ENCODE measurements around the gene UPP1. TPM values are rescaled to one million over a fixed set of nuclear protein-coding genes. Genes with fewer than 3 reads are reported as not detected.

Gene UPP1
- total and polyA plus RNA-seq, 10 of the 15 experiments (the other 5 are each of a cell fraction or from before 2014, with no cell fraction given), result 0.93 to 7.9 (median 3.8) TPM

DNA sequence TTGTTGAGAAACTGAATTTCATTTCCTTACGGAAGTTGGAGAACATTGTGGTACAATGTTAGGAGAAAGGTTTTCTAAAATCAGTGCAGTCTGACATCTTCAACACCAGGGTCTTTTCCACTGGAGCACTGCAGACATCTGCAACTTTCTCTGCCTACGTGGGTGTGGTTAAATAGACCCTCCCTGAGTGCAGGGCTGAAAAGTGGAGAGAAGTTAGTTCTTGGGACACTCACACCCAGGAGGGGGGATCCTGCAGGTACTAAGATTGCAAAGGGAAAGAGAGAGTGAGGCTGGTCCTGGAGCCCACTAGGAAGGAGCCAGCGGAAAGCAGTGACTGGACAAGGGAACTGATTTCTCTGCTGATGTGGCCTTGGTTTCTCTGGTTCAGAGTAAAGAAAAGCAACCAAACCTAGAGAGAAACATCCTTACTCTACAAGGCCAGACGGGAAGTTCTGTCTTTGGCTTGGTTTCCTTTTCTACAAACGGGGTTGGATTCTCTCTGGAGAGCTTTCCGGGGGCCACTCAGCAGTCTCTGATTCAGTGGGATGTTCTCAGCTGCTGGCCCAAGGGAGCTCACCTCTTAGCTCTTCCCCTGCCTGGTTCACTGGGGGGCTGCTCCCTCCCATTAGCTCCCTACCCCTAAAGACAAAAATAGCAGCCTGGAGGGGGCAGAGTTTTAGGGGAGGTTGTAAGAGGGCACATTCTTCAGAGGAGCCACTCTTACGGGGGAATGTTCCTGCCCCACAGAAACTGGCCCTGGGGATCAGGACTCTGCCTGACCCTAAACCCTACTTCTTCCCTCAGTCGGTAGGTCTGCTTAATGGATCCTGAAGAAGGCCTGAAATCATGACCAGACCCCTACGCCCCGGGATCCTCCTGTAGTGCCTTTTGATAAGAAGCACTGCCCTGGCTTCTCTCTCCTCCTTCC lies 2.7 kb downstream of the UPP1 start:
- H3K4me2 ChIP-seq (ENCODE audit: control insufficient read depth, insufficient read depth), result no peak overlapping the region
- TF ChIP-seq STAT1 (conservative IDR thresholded peaks at IDR 0.05) (no peak), PRDM15 (CRISPR knock-in tag; IDR thresholded peaks at IDR 0.05) (no peak), DPF2 (IDR thresholded peaks at IDR 0.05) (no peak), NR2C1 (IDR thresholded peaks at IDR 0.05) (no peak), SIN3A (IDR thresholded peaks at IDR 0.05; ENCODE audit: low read depth, low read length) (no peak), E4F1 (IDR thresholded peaks at IDR 0.05; ENCODE audit: borderline replicate concordance, partially characterized antibody) (no peak), POLR2AphosphoS5 (IDR thresholded peaks at IDR 0.05; ENCODE audit: low read length) (no peak), SRF (IDR thresholded peaks at IDR 0.05; ENCODE audit: low read depth in 2 of 2, low read length in 2 of 2) (no peak)
- TF ChIP-seq, protein P1, sequence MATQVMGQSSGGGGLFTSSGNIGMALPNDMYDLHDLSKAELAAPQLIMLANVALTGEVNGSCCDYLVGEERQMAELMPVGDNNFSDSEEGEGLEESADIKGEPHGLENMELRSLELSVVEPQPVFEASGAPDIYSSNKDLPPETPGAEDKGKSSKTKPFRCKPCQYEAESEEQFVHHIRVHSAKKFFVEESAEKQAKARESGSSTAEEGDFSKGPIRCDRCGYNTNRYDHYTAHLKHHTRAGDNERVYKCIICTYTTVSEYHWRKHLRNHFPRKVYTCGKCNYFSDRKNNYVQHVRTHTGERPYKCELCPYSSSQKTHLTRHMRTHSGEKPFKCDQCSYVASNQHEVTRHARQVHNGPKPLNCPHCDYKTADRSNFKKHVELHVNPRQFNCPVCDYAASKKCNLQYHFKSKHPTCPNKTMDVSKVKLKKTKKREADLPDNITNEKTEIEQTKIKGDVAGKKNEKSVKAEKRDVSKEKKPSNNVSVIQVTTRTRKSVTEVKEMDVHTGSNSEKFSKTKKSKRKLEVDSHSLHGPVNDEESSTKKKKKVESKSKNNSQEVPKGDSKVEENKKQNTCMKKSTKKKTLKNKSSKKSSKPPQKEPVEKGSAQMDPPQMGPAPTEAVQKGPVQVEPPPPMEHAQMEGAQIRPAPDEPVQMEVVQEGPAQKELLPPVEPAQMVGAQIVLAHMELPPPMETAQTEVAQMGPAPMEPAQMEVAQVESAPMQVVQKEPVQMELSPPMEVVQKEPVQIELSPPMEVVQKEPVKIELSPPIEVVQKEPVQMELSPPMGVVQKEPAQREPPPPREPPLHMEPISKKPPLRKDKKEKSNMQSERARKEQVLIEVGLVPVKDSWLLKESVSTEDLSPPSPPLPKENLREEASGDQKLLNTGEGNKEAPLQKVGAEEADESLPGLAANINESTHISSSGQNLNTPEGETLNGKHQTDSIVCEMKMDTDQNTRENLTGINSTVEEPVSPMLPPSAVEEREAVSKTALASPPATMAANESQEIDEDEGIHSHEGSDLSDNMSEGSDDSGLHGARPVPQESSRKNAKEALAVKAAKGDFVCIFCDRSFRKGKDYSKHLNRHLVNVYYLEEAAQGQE (IDR thresholded peaks at IDR 0.05; ENCODE audit: low read depth, low read length), result no peak

More for the DNA sequence above, 2.7 kb downstream of the UPP1 start:
- H3K4me3 ChIP-seq, result no peak overlapping the region
- no peak overlapping the region for H2AFZ ChIP-seq (ENCODE audit: control insufficient read depth, low read depth, low read length)
- 84% methylated on average over 10 of the region's 10 CpGs for WGBS (ENCODE audit: insufficient coverage, insufficient replicate concordance, low lambda C conversion rate, missing lambda C conversion rate)
- in situ Hi-C loops (cut with MboI), result no loop called here
- no peak overlapping the region for H3K27ac ChIP-seq (ENCODE audit: control insufficient read depth, insufficient read depth)
- H3K9ac ChIP-seq (ENCODE audit: control insufficient read depth, insufficient read depth, low read length), result no peak overlapping the region
- no peaks in the 10 kb centered on the region; the same call in 2 of the 3 replicates for H3K9me3 ChIP-seq (replicated peaks; ENCODE audit: control insufficient read depth, insufficient read depth, low read length)
- no peaks in the 10 kb centered on the region for H3K36me3 ChIP-seq (ENCODE audit: control insufficient read depth in 2 of 2, insufficient read depth in 2 of 2, low read length in 1 of 2)
- DNase-seq (ENCODE audit: low read depth, low spot score) (no peak), ATAC-seq (no peak), FAIRE-seq (no peak)
- H3K27me3 ChIP-seq (replicated peaks in 1 of 2; ENCODE audit: control insufficient read depth in 2 of 2, insufficient read depth in 2 of 2, low read length in 1 of 2), result no peaks in the 10 kb centered on the region; a peak in 1 of 4 replicates
- ChIA-PET CTCF (interaction anchor here (1.3 kb wide), 1 partner anchor 19 kb away, joined by 6 read pairs; no protein-coding TSS in a partner anchor), RAD21 (ENCODE audit: unreplicated experiment) (no interaction called here), SMC1A (ENCODE audit: uncharacterized antibody, unreplicated experiment) (interaction anchor here (2.4 kb wide), 1 partner anchor 19 kb away, joined by 6 read pairs; no protein-coding TSS in a partner anchor), POLR2A (interaction anchor here (0.7 kb wide), 1 partner anchor 29 kb away, joined by 4 read pairs; no protein-coding TSS in a partner anchor)
- BruUV-seq (replicated peaks), result no TSS peak
- H3K4me1 ChIP-seq (ENCODE audit: control insufficient read depth, insufficient read depth, low read length), result peaks cover 15% of the 10 kb centered on the region
- intact Hi-C loops (cut with micrococcal nuclease; ENCODE audit: unreplicated experiment), result no loop called here
- H4K20me1 ChIP-seq (ENCODE audit: control insufficient read depth, insufficient read depth), result no peaks in the 10 kb centered on the region
- H3K79me2 ChIP-seq (ENCODE audit: control insufficient read depth, insufficient read depth, low read length), result no peaks in the 10 kb centered on the region
